PC-9 (cell line): ENCODE results near the gene TEDC2.

Source experiments
- EZH2 ChIP-seq: fragments of 200-600 bp; sonication (generic); IDR thresholded peaks from 2 replicates; pipeline ENCODE4 v1.8.0; 2017; ENCODE audit warnings: antibody characterized with exemption, low read depth
- TF ChIP-seq, protein P1 (sequence below): fragments of 200-600 bp; sonication (generic); conservative IDR thresholded peaks from 2 replicates; pipeline ENCODE4 v1.6.1; 2017; ENCODE audit warnings: mixed run types, antibody characterized with exemption, mild to moderate bottlenecking, moderate library complexity

DNA sequence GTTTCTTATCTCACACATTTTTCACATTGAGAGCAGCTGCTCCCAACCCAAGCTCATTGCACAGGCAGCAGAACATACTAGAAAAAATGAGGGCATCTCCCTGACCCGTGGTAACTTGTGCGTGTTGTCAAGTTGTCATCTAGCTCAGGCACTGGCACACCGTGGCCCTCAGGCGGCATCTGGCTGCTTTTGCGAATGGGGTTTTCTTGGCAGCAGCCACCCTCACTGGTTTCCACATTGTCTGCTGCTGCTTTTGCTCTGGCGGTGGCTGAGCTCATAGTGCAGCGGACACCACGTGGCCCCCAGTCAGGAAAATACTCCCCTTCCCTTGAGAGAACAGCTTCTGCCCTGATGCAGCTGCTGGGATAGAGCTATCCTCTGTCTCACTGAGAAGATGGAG lies 9.4 kb upstream of the TEDC2 start:
- TF ChIP-seq, protein P1, sequence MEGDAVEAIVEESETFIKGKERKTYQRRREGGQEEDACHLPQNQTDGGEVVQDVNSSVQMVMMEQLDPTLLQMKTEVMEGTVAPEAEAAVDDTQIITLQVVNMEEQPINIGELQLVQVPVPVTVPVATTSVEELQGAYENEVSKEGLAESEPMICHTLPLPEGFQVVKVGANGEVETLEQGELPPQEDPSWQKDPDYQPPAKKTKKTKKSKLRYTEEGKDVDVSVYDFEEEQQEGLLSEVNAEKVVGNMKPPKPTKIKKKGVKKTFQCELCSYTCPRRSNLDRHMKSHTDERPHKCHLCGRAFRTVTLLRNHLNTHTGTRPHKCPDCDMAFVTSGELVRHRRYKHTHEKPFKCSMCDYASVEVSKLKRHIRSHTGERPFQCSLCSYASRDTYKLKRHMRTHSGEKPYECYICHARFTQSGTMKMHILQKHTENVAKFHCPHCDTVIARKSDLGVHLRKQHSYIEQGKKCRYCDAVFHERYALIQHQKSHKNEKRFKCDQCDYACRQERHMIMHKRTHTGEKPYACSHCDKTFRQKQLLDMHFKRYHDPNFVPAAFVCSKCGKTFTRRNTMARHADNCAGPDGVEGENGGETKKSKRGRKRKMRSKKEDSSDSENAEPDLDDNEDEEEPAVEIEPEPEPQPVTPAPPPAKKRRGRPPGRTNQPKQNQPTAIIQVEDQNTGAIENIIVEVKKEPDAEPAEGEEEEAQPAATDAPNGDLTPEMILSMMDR: no peak
- TF ChIP-seq EZH2: no peak
